IPS-NIHi11 (cell line): Measurements from ENCODE around the gene KRTAP10-8.
"Not testable (repeated sequence)": the region's sequence is repeated elsewhere in the genome, so short reads cannot be mapped to it uniquely, and the experiment has no call there.

Source experiments
- DNase-seq: peaks from one replicate; pipeline ENCODE4 v3.0.0; 2012; ENCODE audit warnings: mixed read lengths, low spot score

Gene KRTAP10-8

GRCh38 chr21:44599264-44600029 lies 12.4 kb upstream of the KRTAP10-8 start:
- no peak for DNase-seq

- not testable (repeated sequence) for DNase-seq
Measured at GRCh38 chr21:44600118-44600978, 11.5 kb upstream of the KRTAP10-8 start, which contains the start of gene KRTAP10-7. Gene KRTAP10-7, plus strand, starts transcription at chr21:44600597. Its CDS starts 25 bp downstream, at chr21:44600622.

- not testable (repeated sequence) for DNase-seq
Measured at GRCh38 chr21:44601091-44601490, 10.8 kb upstream of the KRTAP10-8 start.

- no peak for DNase-seq
Measured at GRCh38 chr21:44601596-44602462, 10.1 kb upstream of the KRTAP10-8 start.

GRCh38 chr21:44602463-44602850 lies 9.4 kb upstream of the KRTAP10-8 start:
- DNase-seq: no peak

GRCh38 chr21:44603109-44603875 lies 8.6 kb upstream of the KRTAP10-8 start:
- no peak for DNase-seq

- no peak for DNase-seq
Measured at GRCh38 chr21:44603911-44604310, 8.0 kb upstream of the KRTAP10-8 start.

- DNase-seq: no peak
Measured at GRCh38 chr21:44606495-44606894, 5.4 kb upstream of the KRTAP10-8 start.

- DNase-seq: no peak
Measured at GRCh38 chr21:44609193-44609592, 2.7 kb upstream of the KRTAP10-8 start.

GRCh38 chr21:44610157-44610843 lies 1.6 kb upstream of the KRTAP10-8 start:
- not testable (repeated sequence) for DNase-seq

GRCh38 chr21:44611551-44611950 lies 328 bp upstream of the KRTAP10-8 start:
- DNase-seq: no peak

- DNase-seq: no peak
Measured at GRCh38 chr21:44612669-44613229, 870 bp downstream of the KRTAP10-8 start.

GRCh38 chr21:44613386-44614155 lies 1.7 kb downstream of the KRTAP10-8 start:
- no peak for DNase-seq

- DNase-seq: no peak
Measured at GRCh38 chr21:44614161-44614631, 2.3 kb downstream of the KRTAP10-8 start.

GRCh38 chr21:44614961-44615391 lies 3.1 kb downstream of the KRTAP10-8 start:
- no peak for DNase-seq

GRCh38 chr21:44615466-44615865 lies 3.6 kb downstream of the KRTAP10-8 start:
- DNase-seq: no peak

- no peak for DNase-seq
Measured at GRCh38 chr21:44615911-44616590, 4.2 kb downstream of the KRTAP10-8 start.

GRCh38 chr21:44616591-44616926 lies 4.7 kb downstream of the KRTAP10-8 start:
- no peak for DNase-seq

GRCh38 chr21:44617071-44617501 lies 5.2 kb downstream of the KRTAP10-8 start:
- DNase-seq: no peak
